Skeletal muscle satellite cell (primary cell): ENCODE measurements around the gene SERPINE3.

Experiments used
- H3K27me3 ChIP-seq: 2 replicates; pipeline ENCODE4 v1.7.0; 2013; ENCODE audit warnings: low read length; ENCODE audit not compliant: control insufficient read depth, insufficient read depth
- H3K36me3 ChIP-seq: 2 replicates; pipeline ENCODE4 v1.7.0; 2013; ENCODE audit warnings: mild to moderate bottlenecking, control low read depth, low read length; ENCODE audit not compliant: insufficient read depth
- H3K4me1 ChIP-seq: 2 replicates; pipeline ENCODE4 v1.7.0; 2013; ENCODE audit warnings: low read length; ENCODE audit not compliant: control insufficient read depth, insufficient read depth
- H3K4me2 ChIP-seq: 2 replicates; pipeline ENCODE4 v1.7.0; 2013; ENCODE audit warnings: mild to moderate bottlenecking, low read length
- H3K4me3 ChIP-seq: 2 replicates; pipeline ENCODE4 v1.7.0; 2013; ENCODE audit warnings: low read length
- H3K9ac ChIP-seq: 2 replicates; pipeline ENCODE4 v1.7.0; 2013; ENCODE audit warnings: mild to moderate bottlenecking, low read depth, low read length, moderate library complexity
- H3K9me3 ChIP-seq: replicated peaks from 2 replicates; pipeline ENCODE4 v1.7.0; 2013; ENCODE audit warnings: mild to moderate bottlenecking, control low read depth, low read length

SERPINE3 gene

DNA sequence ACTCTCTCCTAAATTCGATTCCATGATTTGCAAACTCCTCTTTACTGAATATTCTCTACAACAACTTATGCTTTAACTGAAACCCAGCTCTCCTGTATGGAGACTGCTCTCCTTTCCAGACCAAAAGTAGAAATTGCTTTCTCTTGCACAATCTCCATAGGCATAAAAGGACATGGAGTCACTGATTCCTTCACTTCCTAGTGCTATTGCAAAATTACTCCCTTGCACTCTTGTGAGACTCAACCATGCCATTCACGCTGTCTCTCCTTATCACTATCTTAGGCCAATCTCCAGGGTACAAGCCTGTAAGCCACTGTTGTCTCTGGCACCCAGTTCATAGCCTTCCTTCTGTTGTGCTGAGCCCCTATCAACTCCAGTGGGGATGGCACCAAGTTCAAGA lies 30.6 kb downstream of the SERPINE3 start:
- Histone ChIP-seq H3K27me3 (no peaks in the 10 kb centered on the region), H3K4me1 (peaks cover under 1% of the 10 kb centered on the region), H3K9me3 (no peaks in the 10 kb centered on the region), H3K4me3 (no peak overlapping the region), H3K9ac (no peak overlapping the region), H3K4me2 (no peak overlapping the region), H3K36me3 (peaks cover 75% of the 10 kb centered on the region)

DNA sequence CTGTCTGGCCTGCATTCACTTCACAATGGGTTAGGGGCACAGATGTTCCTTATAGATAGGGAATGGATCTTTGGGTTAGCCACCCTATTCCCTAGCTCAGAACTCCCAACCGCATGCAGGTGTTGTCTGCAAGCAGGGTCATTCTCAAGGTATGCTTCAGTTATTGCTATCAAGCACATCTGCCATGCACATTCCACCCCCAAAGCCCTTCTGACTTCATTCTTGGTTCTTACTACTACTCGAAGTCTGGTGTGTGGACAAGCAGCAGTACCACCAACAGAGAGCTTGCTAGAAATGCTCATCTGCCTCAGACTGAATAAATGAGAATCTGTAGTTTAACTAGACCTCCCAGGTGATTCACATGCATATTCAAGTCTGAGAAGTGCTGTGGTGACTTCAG lies 31.3 kb downstream of the SERPINE3 start:
- H3K9me3 ChIP-seq = no peaks in the 10 kb centered on the region
- no peaks in the 10 kb centered on the region for H3K4me1 ChIP-seq
- H3K4me2 ChIP-seq = no peak overlapping the region
- no peak overlapping the region for H3K9ac ChIP-seq
- H3K27me3 ChIP-seq = no peaks in the 10 kb centered on the region
- peaks cover 80% of the 10 kb centered on the region for H3K36me3 ChIP-seq
- H3K4me3 ChIP-seq = no peak overlapping the region

DNA sequence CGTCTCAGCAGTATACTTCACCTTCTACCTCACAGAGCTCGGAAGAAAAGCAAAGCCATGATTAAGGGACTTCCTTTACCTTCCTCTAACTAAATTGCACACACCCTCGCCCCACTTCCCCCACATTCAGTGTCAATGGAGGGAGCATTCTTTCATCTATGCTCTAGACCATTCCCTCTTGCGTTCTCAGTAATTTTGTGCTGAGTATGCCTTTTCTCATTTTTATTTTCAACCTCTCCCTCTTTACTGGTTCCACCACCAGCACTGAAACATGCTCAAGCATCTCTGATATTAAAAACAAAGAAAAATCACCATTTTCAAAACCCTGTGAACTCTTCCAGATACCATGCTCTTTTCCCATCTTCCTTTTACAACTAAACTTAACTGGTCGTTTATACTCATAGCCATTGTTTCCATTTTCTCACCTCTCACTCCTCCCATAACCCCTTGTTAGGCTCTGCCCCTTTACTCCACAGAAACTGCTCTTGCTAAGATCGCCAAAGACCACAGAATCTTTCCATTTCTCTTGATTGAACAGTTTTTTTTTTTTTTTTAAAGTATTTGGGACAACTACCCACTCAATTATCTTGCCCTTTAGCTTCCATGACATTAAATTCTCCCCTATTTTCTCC lies 32.4 kb downstream of the SERPINE3 start:
- H3K4me1 ChIP-seq = no peaks in the 10 kb centered on the region
- H3K36me3 ChIP-seq = peaks cover 75% of the 10 kb centered on the region
- H3K9me3 ChIP-seq = no peaks in the 10 kb centered on the region
- no peaks in the 10 kb centered on the region for H3K27me3 ChIP-seq
- no peak overlapping the region for H3K4me3 ChIP-seq
- no peak overlapping the region for H3K9ac ChIP-seq
- no peak overlapping the region for H3K4me2 ChIP-seq

DNA sequence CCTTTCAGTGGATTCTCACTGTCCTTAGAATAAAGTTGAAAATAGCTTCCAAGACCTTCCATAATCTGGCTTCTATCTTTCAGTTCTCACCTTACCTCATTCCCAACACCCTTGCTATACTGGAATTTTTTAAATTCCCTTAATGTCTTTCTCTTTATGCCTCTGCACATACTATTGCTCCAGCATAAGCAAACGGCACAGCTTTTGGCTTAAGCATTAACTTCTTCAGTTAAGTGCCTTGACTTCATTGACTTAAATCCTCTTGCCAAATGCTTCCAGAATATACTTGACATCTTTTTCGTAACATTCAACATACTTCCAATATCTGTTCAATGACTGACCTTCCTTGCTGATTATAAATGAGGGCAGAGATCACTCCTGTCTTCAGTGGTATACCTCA lies 34.0 kb downstream of the SERPINE3 start:
- no peak overlapping the region for H3K4me3 ChIP-seq
- H3K4me1 ChIP-seq = no peaks in the 10 kb centered on the region
- H3K9ac ChIP-seq = no peak overlapping the region
- no peaks in the 10 kb centered on the region for H3K9me3 ChIP-seq
- no peaks in the 10 kb centered on the region for H3K27me3 ChIP-seq
- no peak overlapping the region for H3K4me2 ChIP-seq
- H3K36me3 ChIP-seq = peaks cover 73% of the 10 kb centered on the region

DNA sequence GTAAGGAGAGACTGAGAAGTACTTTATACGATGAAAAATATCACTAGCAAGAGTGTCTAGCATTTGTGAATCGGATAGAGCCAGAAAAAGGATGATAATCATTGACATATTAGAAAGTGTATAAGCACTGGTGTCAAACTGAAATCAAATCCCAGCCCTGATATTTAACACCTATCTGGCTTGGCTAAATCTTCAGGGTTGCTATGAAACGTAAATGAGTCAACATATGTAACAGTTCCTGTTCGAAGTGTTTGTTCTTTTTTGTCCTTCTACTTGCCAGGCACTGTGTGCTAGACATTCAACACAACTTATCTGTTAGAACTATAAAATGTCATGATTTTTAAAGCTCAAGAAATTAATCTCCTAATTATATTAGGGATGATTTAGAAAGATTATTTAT lies 40.8 kb downstream of the SERPINE3 start:
- Histone ChIP-seq H3K27me3 (no peaks in the 10 kb centered on the region), H3K9me3 (no peaks in the 10 kb centered on the region), H3K9ac (no peak overlapping the region), H3K4me2 (no peak overlapping the region), H3K4me1 (peaks cover 8% of the 10 kb centered on the region), H3K36me3 (peaks cover 57% of the 10 kb centered on the region), H3K4me3 (no peak overlapping the region)

DNA sequence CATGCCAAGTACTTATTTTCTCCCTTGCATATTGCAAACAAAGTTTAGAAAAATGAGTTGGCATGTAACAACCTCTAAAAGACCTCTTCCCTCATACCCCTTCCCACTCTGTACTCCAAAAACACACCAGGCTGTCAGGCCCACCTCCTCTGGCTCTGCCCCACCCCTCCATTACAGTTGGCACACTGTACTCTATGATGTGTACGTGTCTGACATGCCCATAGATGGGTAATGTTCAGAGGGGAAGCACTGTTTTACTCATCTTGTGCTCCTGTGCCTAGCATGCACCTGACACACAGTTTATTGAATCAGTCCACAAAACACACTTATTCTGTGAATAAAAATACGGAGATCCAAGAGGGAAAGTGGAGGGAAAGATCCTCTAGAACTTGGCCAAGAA lies 45.6 kb downstream of the SERPINE3 start:
- Histone ChIP-seq H3K9me3 (no peaks in the 10 kb centered on the region), H3K36me3 (peaks cover 50% of the 10 kb centered on the region), H3K4me1 (peaks cover 7% of the 10 kb centered on the region), H3K4me3 (no peak overlapping the region), H3K4me2 (no peak overlapping the region), H3K9ac (no peak overlapping the region), H3K27me3 (no peaks in the 10 kb centered on the region)

DNA sequence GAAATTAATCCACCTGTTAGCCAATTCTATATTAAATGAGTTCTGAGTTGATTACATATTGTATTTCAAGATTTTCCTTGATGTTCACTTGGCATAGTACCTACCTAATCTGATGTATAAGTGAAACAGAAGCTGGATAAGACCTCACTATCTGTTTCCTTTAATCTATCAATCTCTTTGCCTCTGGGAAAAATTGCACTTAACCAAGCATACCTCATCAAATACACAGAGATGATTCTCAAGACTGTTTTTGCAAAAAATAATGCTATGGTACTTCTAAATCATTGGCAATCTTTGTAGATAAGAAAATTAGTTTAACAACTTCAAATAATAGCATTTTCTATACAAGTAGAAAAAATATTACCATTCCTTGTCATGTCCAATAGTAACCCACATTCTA lies 55.2 kb downstream of the SERPINE3 start:
- H3K4me3 ChIP-seq = no peak overlapping the region
- no peak overlapping the region for H3K9ac ChIP-seq
- H3K4me2 ChIP-seq = no peak overlapping the region
- no peaks in the 10 kb centered on the region for H3K9me3 ChIP-seq
- H3K27me3 ChIP-seq = no peaks in the 10 kb centered on the region
- peaks cover 9% of the 10 kb centered on the region for H3K36me3 ChIP-seq
- peaks cover 7% of the 10 kb centered on the region for H3K4me1 ChIP-seq

DNA sequence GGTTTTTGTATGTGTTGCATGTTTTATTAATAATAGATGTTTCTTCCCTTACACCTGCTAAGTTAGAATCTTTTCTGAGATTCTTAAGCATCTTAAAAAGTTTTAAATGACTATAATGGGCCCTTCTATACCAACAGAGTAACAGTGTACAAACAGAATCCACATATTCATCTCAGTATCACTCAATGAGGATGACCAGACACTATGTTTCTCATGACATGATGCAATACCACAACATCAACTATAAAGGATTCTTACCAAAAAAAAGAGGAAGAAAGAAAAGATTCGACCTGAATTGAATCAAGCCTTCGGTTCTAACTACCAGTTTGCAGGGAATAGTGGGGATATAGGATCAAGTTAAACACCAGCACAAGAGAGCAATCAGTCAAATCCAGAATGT lies 56.9 kb downstream of the SERPINE3 start:
- Histone ChIP-seq H3K9ac (no peak overlapping the region), H3K4me3 (no peak overlapping the region), H3K9me3 (no peaks in the 10 kb centered on the region), H3K4me2 (no peak overlapping the region), H3K36me3 (peaks cover 9% of the 10 kb centered on the region), H3K27me3 (no peaks in the 10 kb centered on the region), H3K4me1 (peaks cover 7% of the 10 kb centered on the region)

DNA sequence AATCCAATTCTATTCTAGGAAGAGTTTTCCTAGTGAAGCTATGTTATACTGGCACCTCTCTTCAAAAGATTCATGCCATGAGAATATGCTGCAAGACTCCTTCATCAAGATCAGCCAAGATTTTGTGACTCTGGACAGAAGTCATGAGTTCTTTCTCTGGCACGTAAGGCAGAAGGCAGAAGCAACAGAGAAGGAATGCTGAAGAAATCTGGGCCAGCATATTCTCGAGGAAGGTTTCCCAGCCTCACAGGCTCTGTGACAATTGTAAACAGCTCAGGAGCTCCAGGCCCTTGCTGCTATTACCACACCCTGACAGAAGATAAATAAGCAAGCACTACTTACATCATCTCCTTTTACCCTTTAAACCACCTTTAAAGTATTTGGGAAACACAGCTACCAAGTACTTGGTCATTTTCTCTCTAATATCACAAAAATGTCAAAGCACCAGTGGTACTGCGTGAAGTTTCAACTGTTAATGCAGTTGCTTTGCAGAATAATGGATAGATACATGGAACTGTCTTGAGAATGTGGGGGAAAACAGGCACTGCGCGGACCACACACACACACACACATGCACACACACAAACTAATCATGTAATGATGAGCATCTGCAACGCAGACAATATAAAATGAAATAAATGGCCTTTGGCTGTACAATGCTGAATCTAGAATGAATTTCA lies 57.9 kb downstream of the SERPINE3 start:
- no peak overlapping the region for H3K4me3 ChIP-seq
- no peaks in the 10 kb centered on the region for H3K9me3 ChIP-seq
- H3K9ac ChIP-seq = no peak overlapping the region
- H3K27me3 ChIP-seq = no peaks in the 10 kb centered on the region
- H3K36me3 ChIP-seq = peaks cover 5% of the 10 kb centered on the region
- no peak overlapping the region for H3K4me2 ChIP-seq
- H3K4me1 ChIP-seq = peaks cover 7% of the 10 kb centered on the region

DNA sequence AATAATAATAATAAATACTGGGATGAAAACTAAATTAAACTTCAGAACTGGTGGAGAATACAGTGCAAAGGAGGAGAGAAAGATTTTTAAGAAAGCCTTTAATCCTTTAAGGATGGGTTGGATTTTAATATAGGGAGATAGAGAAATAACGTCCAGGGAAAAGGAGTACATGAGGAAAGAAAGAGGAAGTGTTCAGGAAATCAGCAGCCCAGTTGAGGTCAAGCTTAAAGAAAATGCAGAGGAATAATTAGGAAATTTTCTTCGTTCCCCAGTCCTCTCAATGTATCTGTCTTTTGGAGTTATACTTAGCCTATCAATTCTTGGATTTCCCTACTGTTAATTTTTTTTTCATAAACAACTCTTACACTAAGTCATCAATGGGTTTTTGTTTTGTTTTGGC lies 65.7 kb downstream of the SERPINE3 start:
- Histone ChIP-seq H3K4me1 (peaks cover 4% of the 10 kb centered on the region), H3K36me3 (peaks cover 2% of the 10 kb centered on the region), H3K27me3 (no peaks in the 10 kb centered on the region), H3K4me2 (no peak overlapping the region), H3K9ac (no peak overlapping the region), H3K4me3 (no peak overlapping the region), H3K9me3 (no peaks in the 10 kb centered on the region)

DNA sequence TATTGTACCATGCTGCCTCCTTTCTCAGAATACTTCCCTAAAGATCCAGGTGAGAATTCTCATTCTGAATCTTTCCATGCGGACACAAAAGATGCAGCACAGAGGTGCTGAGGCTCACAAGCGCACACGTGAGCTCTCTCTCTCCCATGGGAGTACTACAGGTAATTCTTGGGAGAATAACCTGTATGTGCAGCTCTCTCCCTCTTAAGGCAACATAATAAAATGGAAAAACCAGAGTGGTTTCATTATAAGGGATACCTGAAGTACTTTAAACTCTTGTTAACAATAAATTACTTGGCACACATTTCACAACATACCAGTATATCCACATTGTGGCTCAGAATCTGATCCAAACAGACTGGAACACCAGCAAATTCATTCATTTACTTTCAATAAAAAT lies 72.9 kb downstream of the SERPINE3 start:
- Histone ChIP-seq H3K9me3 (no peaks in the 10 kb centered on the region), H3K4me3 (no peak overlapping the region), H3K27me3 (no peaks in the 10 kb centered on the region), H3K9ac (no peak overlapping the region), H3K4me1 (no peaks in the 10 kb centered on the region), H3K4me2 (no peak overlapping the region), H3K36me3 (peaks cover 32% of the 10 kb centered on the region)
